SH-SY5Y (cell line): Measurements from ENCODE around the gene MANSC4.

ENCODE experiments used
- GATA2 ChIP-seq: IDR thresholded peaks from 2 replicates; pipeline ENCODE4 v1.6.1; 2011; ENCODE audit warnings: mild to moderate bottlenecking, low read depth, low read length
- GATA3 ChIP-seq: IDR thresholded peaks from 2 replicates; pipeline ENCODE4 v1.6.1; 2011; ENCODE audit warnings: low read depth, mild to moderate bottlenecking, low read length, moderate library complexity

DNA sequence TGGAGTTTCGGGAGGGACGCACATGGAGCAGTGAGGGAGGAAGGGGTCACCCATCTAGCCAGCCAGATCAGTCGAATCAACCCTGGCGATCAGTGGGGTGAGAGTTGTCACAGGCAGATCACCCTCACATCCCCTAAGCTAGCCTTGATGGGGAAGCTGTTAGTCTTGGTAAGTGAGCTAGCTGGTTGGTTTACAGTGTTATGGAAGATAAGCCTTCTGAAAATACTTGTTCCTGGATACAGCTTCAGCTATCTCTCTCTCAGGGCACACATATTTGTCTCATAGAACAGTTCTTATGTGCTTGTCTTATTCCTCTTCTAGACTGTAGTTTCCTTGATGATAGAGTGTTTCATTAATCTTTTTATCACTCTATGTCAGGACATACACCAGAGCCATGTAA lies 26.2 kb upstream of the MANSC4 start:
- TF ChIP-seq GATA2 (no peak), GATA3 (no peak)
